Right atrium auricular region (tissue), 2 donors: ENCODE results near the gene TSNAXIP1. TPM values are rescaled to one million over a fixed set of nuclear protein-coding genes. Genes with fewer than 3 reads are reported as not detected.

Experiments
- DNase-seq: peaks from one replicate; pipeline ENCODE4 v3.0.0-alpha.2; 2019; ENCODE audit warnings: low spot score
- H3K27ac ChIP-seq, 2 donors: fragments of 200-600 bp; sonication (generic); 1 replicate in 1 of 2; 2 replicates in 1 of 2; pipeline ENCODE4 v1.5.1; 2016 to 2019
- H3K27me3 ChIP-seq, 2 donors: fragments of 200-600 bp; sonication (generic); one replicate each; pipeline versions ENCODE4 v1.5.1 to v1.6.0; 2017 to 2019
- H3K36me3 ChIP-seq: fragments of 200-600 bp; sonication (generic); one replicate; pipeline ENCODE4 v1.5.1; 2016
- H3K4me1 ChIP-seq, 2 donors: fragments of 200-600 bp; sonication (generic); one replicate each; pipeline versions ENCODE4 v1.5.1 to v1.6.0; 2017 to 2019
- H3K4me3 ChIP-seq, 2 donors: fragments of 200-600 bp; sonication (generic); 1 replicate in 1 of 2; 2 replicates in 1 of 2; pipeline ENCODE4 v1.5.1; 2017 to 2019; ENCODE audit warnings: mild to moderate bottlenecking in 1 of 2, moderate library complexity in 1 of 2
- H3K9me3 ChIP-seq, 2 donors: fragments of 200-600 bp; sonication (generic); one replicate each; pipeline ENCODE4 v1.5.1; 2019
- total RNA-seq, 2 donors: library from RNA; depleted of rRNA; stranded (reverse); fragments of >200 nt; gene quantifications; one replicate each; pipeline ENCODE4 v1.1.0, GENCODE V29; 2016
- TF ChIP-seq, protein P1 (sequence below), 2 donors: fragments of 200-600 bp; sonication (generic); IDR thresholded peaks; one replicate each; pipeline ENCODE4 v1.5.1; 2019; ENCODE audit warnings: antibody characterized with exemption in 2 of 2

Gene TSNAXIP1, protein sequence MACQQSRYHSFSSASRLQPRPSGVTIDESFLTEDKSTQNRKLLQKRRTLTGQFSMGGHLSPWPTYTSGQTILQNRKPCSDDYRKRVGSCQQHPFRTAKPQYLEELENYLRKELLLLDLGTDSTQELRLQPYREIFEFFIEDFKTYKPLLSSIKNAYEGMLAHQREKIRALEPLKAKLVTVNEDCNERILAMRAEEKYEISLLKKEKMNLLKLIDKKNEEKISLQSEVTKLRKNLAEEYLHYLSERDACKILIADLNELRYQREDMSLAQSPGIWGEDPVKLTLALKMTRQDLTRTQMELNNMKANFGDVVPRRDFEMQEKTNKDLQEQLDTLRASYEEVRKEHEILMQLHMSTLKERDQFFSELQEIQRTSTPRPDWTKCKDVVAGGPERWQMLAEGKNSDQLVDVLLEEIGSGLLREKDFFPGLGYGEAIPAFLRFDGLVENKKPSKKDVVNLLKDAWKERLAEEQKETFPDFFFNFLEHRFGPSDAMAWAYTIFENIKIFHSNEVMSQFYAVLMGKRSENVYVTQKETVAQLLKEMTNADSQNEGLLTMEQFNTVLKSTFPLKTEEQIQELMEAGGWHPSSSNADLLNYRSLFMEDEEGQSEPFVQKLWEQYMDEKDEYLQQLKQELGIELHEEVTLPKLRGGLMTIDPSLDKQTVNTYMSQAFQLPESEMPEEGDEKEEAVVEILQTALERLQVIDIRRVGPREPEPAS
- under 1 TPM in 1 of 2 donors, not detected in 1; 0.55 TPM for total RNA-seq

DNA sequence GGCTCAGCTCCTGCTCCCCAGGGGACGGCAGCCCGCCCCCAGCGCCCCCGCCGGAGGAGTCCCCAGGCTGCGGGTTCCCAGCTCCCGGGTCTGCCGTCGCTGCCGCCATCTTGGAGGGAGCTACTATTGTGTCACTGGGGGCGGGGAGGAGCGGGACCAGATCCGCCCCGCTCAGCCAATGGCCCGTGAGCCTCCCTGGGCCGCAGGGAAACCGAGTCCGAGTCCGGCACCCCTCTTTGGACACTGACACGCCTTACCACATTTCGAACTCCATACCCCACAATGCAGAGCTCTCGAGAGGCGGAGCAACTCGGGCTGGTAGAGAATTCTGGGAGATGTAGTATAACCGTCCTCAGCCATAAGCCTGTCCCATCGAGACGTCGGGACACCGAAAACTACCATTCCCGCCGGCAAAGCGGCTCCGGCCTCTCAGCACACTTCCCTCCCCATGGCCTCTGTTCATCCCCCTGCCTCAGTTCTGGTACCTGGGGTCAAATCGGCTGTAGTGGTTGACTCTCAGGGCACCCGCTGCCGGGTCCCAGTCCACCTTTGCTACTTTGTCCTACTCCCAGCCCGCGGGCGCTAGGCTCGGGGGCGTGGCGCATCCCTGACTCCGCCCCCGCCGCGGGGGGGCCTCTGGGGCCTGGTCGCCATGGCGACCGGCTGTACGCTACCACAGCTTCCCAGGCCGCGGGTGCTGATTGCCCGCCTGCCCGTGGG is at the start of gene TSNAXIP1, which contains the start of gene RANBP10:
TSS of gene TSNAXIP1 (plus strand) at position 462 of the 720 bp plus-strand sequence. CDS start 261 bp downstream, outside the sequence.
TSS of gene RANBP10 (minus strand) at position 133 of the 720 bp plus-strand sequence. CDS start at position 109, 24 bp downstream.
- DNase-seq = peak; percentile 98
- H3K36me3 ChIP-seq = peaks cover 14% of the 10 kb centered on the region
- H3K9me3 ChIP-seq = no peaks in the 10 kb centered on the region
- H3K27ac ChIP-seq = peak within 1 kb of the TSS; percentile 77 to 87
- no peaks in the 10 kb centered on the region for H3K27me3 ChIP-seq
- TF ChIP-seq, protein P1, sequence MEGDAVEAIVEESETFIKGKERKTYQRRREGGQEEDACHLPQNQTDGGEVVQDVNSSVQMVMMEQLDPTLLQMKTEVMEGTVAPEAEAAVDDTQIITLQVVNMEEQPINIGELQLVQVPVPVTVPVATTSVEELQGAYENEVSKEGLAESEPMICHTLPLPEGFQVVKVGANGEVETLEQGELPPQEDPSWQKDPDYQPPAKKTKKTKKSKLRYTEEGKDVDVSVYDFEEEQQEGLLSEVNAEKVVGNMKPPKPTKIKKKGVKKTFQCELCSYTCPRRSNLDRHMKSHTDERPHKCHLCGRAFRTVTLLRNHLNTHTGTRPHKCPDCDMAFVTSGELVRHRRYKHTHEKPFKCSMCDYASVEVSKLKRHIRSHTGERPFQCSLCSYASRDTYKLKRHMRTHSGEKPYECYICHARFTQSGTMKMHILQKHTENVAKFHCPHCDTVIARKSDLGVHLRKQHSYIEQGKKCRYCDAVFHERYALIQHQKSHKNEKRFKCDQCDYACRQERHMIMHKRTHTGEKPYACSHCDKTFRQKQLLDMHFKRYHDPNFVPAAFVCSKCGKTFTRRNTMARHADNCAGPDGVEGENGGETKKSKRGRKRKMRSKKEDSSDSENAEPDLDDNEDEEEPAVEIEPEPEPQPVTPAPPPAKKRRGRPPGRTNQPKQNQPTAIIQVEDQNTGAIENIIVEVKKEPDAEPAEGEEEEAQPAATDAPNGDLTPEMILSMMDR (IDR thresholded peaks at IDR 0.05) = no peak
- peaks cover 0 to 16% of the 10 kb centered on the region in 2 donors for H3K4me1 ChIP-seq
- peak within 1 kb of the TSS; percentile 90 to 97 for H3K4me3 ChIP-seq

DNA sequence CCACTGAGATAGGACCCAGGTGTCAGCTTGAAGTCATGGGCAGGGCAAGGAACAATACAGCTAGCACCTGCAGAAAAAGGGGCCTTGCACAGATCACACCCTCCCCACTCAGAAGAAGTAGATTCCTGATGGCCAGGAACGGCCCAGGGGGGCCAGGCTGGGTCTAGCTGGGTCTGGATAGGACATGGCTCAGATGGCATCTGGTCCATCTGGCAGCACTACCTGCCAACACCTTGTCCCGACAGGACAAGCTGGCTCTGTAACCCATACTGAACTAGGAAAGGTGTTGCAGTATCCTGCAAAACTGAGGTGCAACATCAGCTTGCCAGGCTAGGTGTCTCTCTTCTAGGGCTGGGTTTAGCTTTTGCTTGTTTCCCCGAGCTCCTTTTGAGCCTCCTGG is 48.7 kb upstream of the TSNAXIP1 start:
- Histone ChIP-seq H3K27ac (no peak overlapping the region), H3K4me1 (peaks cover 0 to 4% of the 10 kb centered on the region in 2 donors), H3K27me3 (no peaks in the 10 kb centered on the region), H3K9me3 (no peaks in the 10 kb centered on the region), H3K36me3 (peaks cover under 1% of the 10 kb centered on the region), H3K4me3 (no peak overlapping the region)
- DNase-seq = no peak
- TF ChIP-seq, protein P1 (IDR thresholded peaks at IDR 0.05) = no peak

DNA sequence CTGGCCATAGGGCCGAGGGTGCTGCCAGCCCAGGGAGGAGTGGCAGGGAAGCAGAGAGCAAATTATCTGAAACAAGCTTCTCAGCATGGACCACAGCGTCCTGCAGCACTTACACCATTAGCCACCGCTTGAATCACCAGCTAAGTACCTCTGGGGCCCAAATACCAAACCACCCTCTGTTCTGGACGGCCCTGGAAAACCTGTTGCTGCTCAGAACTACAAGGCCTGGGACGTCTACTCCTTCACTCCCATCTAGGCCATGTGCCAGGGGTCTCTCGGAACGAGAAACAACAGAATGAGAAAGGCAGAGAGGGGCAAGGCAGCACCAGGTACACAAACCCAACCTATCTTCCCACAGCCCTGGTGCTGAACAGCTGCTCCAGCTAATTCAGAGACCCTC is 47.7 kb upstream of the TSNAXIP1 start:
- Histone ChIP-seq H3K27ac (no peak overlapping the region), H3K4me1 (peaks cover 0 to 4% of the 10 kb centered on the region in 2 donors), H3K36me3 (peaks cover 5% of the 10 kb centered on the region), H3K4me3 (no peak overlapping the region), H3K9me3 (no peaks in the 10 kb centered on the region), H3K27me3 (no peaks in the 10 kb centered on the region)
- DNase-seq = no peak
- TF ChIP-seq, protein P1 (IDR thresholded peaks at IDR 0.05) = no peak

DNA sequence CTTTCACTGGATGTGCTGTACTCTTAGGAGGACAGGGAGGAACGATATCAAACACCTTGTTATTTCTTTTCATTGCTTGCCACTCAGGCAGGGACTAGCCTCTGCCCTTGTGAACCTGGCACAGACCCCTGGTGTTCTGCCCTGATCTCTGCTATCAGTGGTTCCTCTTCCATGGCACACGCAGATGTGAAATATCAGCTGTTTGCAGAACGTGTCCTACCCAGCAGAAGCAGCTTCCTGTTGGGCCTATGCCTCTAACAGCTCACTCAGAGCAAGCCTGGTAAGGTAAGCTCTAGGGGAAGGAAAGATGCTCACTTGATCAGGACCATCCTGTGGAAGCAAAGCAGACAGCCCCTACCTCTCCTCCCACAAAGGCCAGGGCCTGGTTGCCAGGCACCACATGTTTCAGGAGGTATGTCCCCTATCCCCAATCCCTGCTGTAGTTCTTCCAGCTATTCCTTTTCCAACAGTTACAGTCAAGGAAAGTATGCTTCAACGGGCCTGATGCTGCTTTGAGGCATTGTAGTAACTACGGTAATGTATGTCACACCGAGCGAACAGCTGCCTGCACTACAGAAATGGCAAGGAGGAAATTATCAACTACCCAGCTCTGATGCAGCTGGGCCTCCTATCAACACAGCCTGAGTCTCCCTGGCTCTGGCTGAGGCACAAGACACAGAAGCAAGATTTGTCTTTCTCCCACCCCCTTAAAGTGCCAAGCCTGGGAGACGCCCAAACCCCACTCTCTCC is 46.3 kb upstream of the TSNAXIP1 start:
- no peak overlapping the region for H3K4me3 ChIP-seq
- no peaks in the 10 kb centered on the region for H3K9me3 ChIP-seq
- no peak for DNase-seq
- H3K36me3 ChIP-seq = peaks cover 5% of the 10 kb centered on the region
- TF ChIP-seq, protein P1 (IDR thresholded peaks at IDR 0.05) = no peak
- no peaks in the 10 kb centered on the region for H3K27me3 ChIP-seq
- H3K27ac ChIP-seq = no peak overlapping the region
- peaks cover 0 to 4% of the 10 kb centered on the region in 2 donors for H3K4me1 ChIP-seq

DNA sequence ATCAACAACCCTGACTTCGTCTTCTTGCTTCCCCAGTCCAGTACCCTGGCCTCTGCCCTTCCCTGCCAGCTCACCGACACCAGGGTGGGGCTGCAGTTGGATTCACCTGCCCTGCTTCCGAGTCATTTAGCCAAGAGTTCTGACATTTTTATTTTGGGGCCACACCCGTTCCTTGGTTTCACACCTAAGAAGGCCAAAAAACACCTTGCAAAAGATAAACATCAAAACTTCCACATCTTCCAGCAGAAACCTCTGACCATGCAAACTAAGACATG is 45.8 kb upstream of the TSNAXIP1 start:
- TF ChIP-seq, protein P1 (IDR thresholded peaks at IDR 0.05) = no peak
- no peaks in the 10 kb centered on the region for H3K27me3 ChIP-seq
- H3K4me1 ChIP-seq = peaks cover 0 to 4% of the 10 kb centered on the region in 2 donors
- H3K36me3 ChIP-seq = peaks cover 5% of the 10 kb centered on the region
- no peak overlapping the region for H3K4me3 ChIP-seq
- no peaks in the 10 kb centered on the region for H3K9me3 ChIP-seq
- no peak for DNase-seq
- H3K27ac ChIP-seq = no peak overlapping the region
